GM23248 (cell line): ENCODE measurements around the gene CCDC141. TPM values are rescaled to one million over a fixed set of nuclear protein-coding genes. Genes with fewer than 3 reads are reported as not detected.
A peak's percentile ranks its signal among the peaks of the same experiment; 100 is the strongest.

Experiments used
- DNase-seq: peaks from one replicate; pipeline ENCODE4 v3.0.0-alpha.2; 2015
- H2AFZ ChIP-seq: fragments of 200-600 bp; sonication (generic); 2 replicates; pipeline ENCODE4 v1.6.1; 2016; ENCODE audit warnings: antibody characterized with exemption
- H3F3A ChIP-seq: fragments of 200-600 bp; sonication (generic); 2 replicates; pipeline ENCODE4 v1.6.1; 2016; ENCODE audit warnings: mild to moderate bottlenecking, antibody characterized with exemption, mixed run types; ENCODE audit not compliant: insufficient read depth
- H3K27ac ChIP-seq: fragments of 200-600 bp; sonication (generic); 2 replicates; pipeline ENCODE4 v1.5.1; 2016; ENCODE audit warnings: mild to moderate bottlenecking
- H3K27me3 ChIP-seq: fragments of 200-600 bp; sonication (generic); replicated peaks from 2 replicates; pipeline ENCODE4 v1.6.1; 2016; ENCODE audit warnings: mild to moderate bottlenecking; ENCODE audit not compliant: insufficient read depth
- H3K36me3 ChIP-seq: fragments of 200-600 bp; sonication (generic); 2 replicates; pipeline ENCODE4 v1.6.1; 2016; ENCODE audit warnings: low read depth, mild to moderate bottlenecking
- H3K4me1 ChIP-seq: fragments of 200-600 bp; sonication (generic); 2 replicates; pipeline ENCODE4 v1.6.1; 2016; ENCODE audit warnings: mild to moderate bottlenecking; ENCODE audit not compliant: insufficient read depth
- H3K4me2 ChIP-seq: fragments of 200-600 bp; sonication (generic); one replicate; pipeline ENCODE4 v1.6.1; 2016; ENCODE audit warnings: mild to moderate bottlenecking; ENCODE audit not compliant: unreplicated experiment
- H3K4me3 ChIP-seq: fragments of 200-600 bp; sonication (generic); 2 replicates; pipeline ENCODE4 v1.5.1; 2016; ENCODE audit warnings: mild to moderate bottlenecking
- H3K79me2 ChIP-seq: fragments of 200-600 bp; sonication (generic); 2 replicates; pipeline ENCODE4 v1.6.1; 2016; ENCODE audit warnings: mild to moderate bottlenecking; ENCODE audit not compliant: insufficient read depth
- H3K9ac ChIP-seq: fragments of 200-600 bp; sonication (generic); 2 replicates; pipeline ENCODE4 v1.6.1; 2016; ENCODE audit warnings: mild to moderate bottlenecking
- H3K9me2 ChIP-seq: fragments of 200-600 bp; sonication (generic); 2 replicates; pipeline ENCODE4 v1.6.1; 2016; ENCODE audit warnings: mixed run types, mild to moderate bottlenecking, moderate library complexity; ENCODE audit not compliant: insufficient read depth
- H3K9me3 ChIP-seq: fragments of 200-600 bp; sonication (generic); one replicate; pipeline ENCODE4 v1.6.1; 2017; ENCODE audit warnings: low read depth
- H4K20me1 ChIP-seq: fragments of 200-600 bp; sonication (generic); 2 replicates; pipeline ENCODE4 v1.6.0; 2016; ENCODE audit not compliant: insufficient read depth
- EZH2 ChIP-seq: fragments of 200-600 bp; sonication (generic); IDR thresholded peaks from 2 replicates; pipeline ENCODE4 v1.6.1; 2018; ENCODE audit warnings: antibody characterized with exemption, mild to moderate bottlenecking; ENCODE audit not compliant: insufficient read depth, poor library complexity, severe bottlenecking
- EZH2phosphoT487 ChIP-seq: fragments of 200-600 bp; sonication (generic); IDR thresholded peaks from 2 replicates; pipeline ENCODE4 v1.6.1; 2018; ENCODE audit warnings: antibody characterized with exemption, moderate library complexity, mild to moderate bottlenecking, low read depth; ENCODE audit not compliant: insufficient read depth
- WGBS, 2 experiments: methylation state at CpG; one replicate each; pipeline ENCODE4 v1.1.6; 2015 to 2017; ENCODE audit warnings: low lambda C conversion rate in 2 of 2, low coverage in 1 of 2; ENCODE audit errors: missing lambda C conversion rate in 2 of 2; 5-methylcytosine and 5-hydroxymethylcytosine counted together
- in situ Hi-C: fragments of 300-500 bp; cut with MboI; formaldehyde crosslinking; loops from 2 replicates; pipeline ENCODE4 v1.15.0; 2020
- polyA plus RNA-seq: library from polyadenylated mRNA; unstranded; fragments of >200 nt; fragmentation: Nextera tagmentation; extraction: Ambion mirVana; gene quantifications from 2 replicates; pipeline ENCODE4 v1.2.1, GENCODE V29; 2016
- total RNA-seq: library from RNA; depleted of rRNA; stranded (reverse); fragments of >200 nt; shearing (Covaris generic); gene quantifications from 2 replicates; pipeline ENCODE4 v1.2.3, GENCODE V29; 2014

CCDC141 gene
- total and polyA plus RNA-seq, 2 experiments from 2014 or later, result not detected

DNA sequence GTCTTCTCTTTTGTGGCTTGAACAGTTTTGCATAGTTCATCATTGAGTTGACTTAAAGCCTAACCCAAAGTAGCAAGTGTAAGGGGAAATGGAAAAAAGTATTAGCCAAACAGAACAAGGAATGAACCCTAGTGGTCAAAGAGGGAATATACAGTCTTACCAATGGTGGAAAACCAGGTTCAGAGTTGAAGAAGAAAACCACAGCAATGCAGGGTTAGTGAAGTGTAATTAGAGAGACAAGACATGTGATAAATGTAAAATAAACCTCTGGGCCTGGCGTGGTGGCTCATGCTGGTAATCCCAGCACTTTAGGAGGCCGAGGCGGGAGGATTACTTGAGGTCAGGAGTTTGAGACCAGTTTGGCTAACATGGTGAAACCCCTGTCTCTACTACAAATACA lies 245.1 kb downstream of the CCDC141 start:
- H3K9me3 ChIP-seq, result no peaks in the 10 kb centered on the region
- no peaks in the 10 kb centered on the region for H3K4me1 ChIP-seq
- no peaks in the 10 kb centered on the region for H3K9me2 ChIP-seq
- no peak overlapping the region for H3K27ac ChIP-seq
- no peak overlapping the region for H3K9ac ChIP-seq
- H2AFZ ChIP-seq, result no peak overlapping the region
- no peaks in the 10 kb centered on the region for H4K20me1 ChIP-seq
- H3K4me3 ChIP-seq, result no peak overlapping the region
- 76 to 82% methylated on average over 3 of the region's 3 CpGs for WGBS, 2 experiments
- no peaks in the 10 kb centered on the region for H3K79me2 ChIP-seq
- no peak for TF ChIP-seq EZH2phosphoT487
- no peak for TF ChIP-seq EZH2
- peak; percentile 19 for DNase-seq
- no peak overlapping the region for H3K4me2 ChIP-seq
- H3F3A ChIP-seq, result no peaks in the 10 kb centered on the region
- in situ Hi-C loops, result no loop called here
- no peaks in the 10 kb centered on the region for H3K27me3 ChIP-seq
- H3K36me3 ChIP-seq, result no peaks in the 10 kb centered on the region

DNA sequence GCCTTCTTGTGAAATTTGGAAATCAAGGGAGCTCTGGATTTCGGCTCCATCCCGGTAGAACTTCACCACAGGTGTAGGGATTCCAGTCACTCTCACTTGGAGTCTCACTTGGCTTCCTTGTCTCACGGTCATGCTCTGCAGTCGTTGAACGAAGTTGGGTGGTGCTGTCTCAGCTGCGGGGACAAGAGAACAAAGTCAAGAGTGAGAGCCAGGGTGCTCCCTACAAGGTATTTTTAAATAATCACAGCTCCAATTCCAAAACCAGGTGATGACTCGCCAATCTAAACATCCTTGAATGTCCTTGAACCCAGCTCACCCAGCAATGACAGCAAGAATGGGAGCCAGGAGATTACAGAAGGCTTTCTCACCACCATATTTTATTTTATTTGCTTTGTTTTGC lies 249.4 kb downstream of the CCDC141 start:
- TF ChIP-seq EZH2 (no peak), EZH2phosphoT487 (no peak)
- Histone ChIP-seq H3F3A (no peaks in the 10 kb centered on the region), H4K20me1 (no peaks in the 10 kb centered on the region), H3K4me1 (no peaks in the 10 kb centered on the region), H3K4me3 (no peak overlapping the region), H3K4me2 (no peak overlapping the region), H3K36me3 (no peaks in the 10 kb centered on the region), H3K9me2 (no peaks in the 10 kb centered on the region), H3K79me2 (no peaks in the 10 kb centered on the region), H3K9ac (no peak overlapping the region), H3K9me3 (no peaks in the 10 kb centered on the region), H3K27me3 (no peaks in the 10 kb centered on the region), H2AFZ (no peak overlapping the region), H3K27ac (no peak overlapping the region)
- DNase-seq, result no peak
- in situ Hi-C loops, result no loop called here
- 95 to 96% methylated on average over 7 of the region's 7 CpGs for WGBS, 2 experiments

DNA sequence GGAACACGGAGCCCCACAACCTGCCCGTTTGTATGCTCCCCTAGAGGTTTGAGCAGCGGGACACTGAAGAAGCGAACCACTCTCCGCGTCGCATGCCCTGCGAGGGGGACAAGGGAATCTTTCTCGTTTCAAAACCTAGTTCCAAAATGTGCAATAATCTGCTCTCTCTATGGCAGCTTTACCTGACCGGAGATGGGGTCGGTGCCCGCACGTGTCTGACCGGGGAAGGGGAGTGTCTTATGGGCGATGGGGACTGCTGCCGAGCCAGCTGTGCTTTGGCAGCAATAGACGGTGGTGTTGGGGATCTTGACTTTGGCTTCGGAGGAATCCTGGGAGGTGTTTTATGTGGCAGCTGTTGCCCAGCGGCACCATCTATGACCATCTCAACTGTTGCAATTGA lies 250.6 kb downstream of the CCDC141 start:
- H3K9ac ChIP-seq, result no peak overlapping the region
- DNase-seq, result no peak
- no peaks in the 10 kb centered on the region for H3K9me3 ChIP-seq
- H4K20me1 ChIP-seq, result no peaks in the 10 kb centered on the region
- H2AFZ ChIP-seq, result no peak overlapping the region
- no peaks in the 10 kb centered on the region for H3F3A ChIP-seq
- no peak overlapping the region for H3K4me2 ChIP-seq
- H3K79me2 ChIP-seq, result no peaks in the 10 kb centered on the region
- H3K27ac ChIP-seq, result no peak overlapping the region
- no peaks in the 10 kb centered on the region for H3K9me2 ChIP-seq
- H3K4me1 ChIP-seq, result no peaks in the 10 kb centered on the region
- in situ Hi-C loops, result loop anchor here (10.0 kb wide), 1 partner anchor 115 kb away; no protein-coding TSS in a partner anchor
- no peaks in the 10 kb centered on the region for H3K36me3 ChIP-seq
- H3K4me3 ChIP-seq, result no peak overlapping the region
- 93% methylated on average over 19 of the region's 19 CpGs for WGBS, 2 experiments
- no peak for TF ChIP-seq EZH2phosphoT487
- no peak for TF ChIP-seq EZH2
- no peaks in the 10 kb centered on the region for H3K27me3 ChIP-seq

DNA sequence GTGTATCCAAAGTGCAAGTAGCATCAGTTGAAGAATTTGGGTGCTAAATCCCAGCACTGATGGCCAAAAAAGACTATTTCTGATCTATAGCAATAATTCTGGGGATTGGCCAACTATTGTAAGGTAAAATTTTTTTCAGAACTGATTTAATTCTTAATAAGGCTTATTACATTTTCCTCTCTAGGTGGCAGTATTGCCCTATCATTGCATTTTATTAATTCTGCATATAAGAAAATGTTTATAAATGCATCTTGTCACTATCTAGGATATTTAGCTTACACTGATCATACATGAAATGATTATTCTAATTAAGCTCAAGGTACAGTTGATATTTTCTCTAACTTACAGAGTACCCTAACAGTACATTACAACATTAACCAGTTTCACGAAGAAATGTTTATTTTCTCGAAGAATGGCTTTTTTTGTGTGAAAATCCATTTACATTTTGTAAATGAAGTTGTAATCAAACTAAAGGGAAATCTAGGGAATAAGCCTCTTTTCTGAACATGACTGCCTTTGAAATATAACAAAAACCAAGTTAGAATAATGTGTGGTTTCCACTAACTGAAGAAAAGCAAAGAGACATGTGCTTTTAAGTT lies 253.8 kb downstream of the CCDC141 start:
- H4K20me1 ChIP-seq, result no peaks in the 10 kb centered on the region
- no peaks in the 10 kb centered on the region for H3K9me2 ChIP-seq
- TF ChIP-seq EZH2 (no peak), EZH2phosphoT487 (no peak)
- WGBS, 2 experiments, result 91 to 97% methylated on average over 2 of the region's 2 CpGs
- no peak overlapping the region for H3K4me3 ChIP-seq
- no peak overlapping the region for H3K4me2 ChIP-seq
- no peaks in the 10 kb centered on the region for H3K27me3 ChIP-seq
- DNase-seq, result peak; percentile 67
- no peak overlapping the region for H2AFZ ChIP-seq
- no peak overlapping the region for H3K9ac ChIP-seq
- no peak overlapping the region for H3K27ac ChIP-seq
- in situ Hi-C loops, result loop anchor here (10.0 kb wide), 1 partner anchor 119 kb away; no protein-coding TSS in a partner anchor
- no peaks in the 10 kb centered on the region for H3K9me3 ChIP-seq
- H3K36me3 ChIP-seq, result no peaks in the 10 kb centered on the region
- no peaks in the 10 kb centered on the region for H3K4me1 ChIP-seq
- no peaks in the 10 kb centered on the region for H3F3A ChIP-seq
- H3K79me2 ChIP-seq, result no peaks in the 10 kb centered on the region
